HG03064 (cell line): ENCODE data around the gene CWF19L1.
"Not testable (repeated sequence)": the region's sequence is repeated elsewhere in the genome, so short reads cannot be mapped to it uniquely, and the experiment has no call there.

Source experiments
- ATAC-seq: cut with Tn5 transposase; IDR thresholded peaks from one replicate; pipeline ENCODE4 v1.9.1; 2021; ENCODE audit warnings: low read depth; ENCODE audit not compliant: unreplicated experiment

CWF19L1 gene

GRCh38 chr10:100267239-100268104 lies at the start of gene CWF19L1:
CWF19L1 (minus strand) TSS chr10:100267638; CDS start chr10:100267593, 45 bp downstream.
- ATAC-seq = no peak

GRCh38 chr10:100315615-100316014 lies 48.2 kb upstream of the CWF19L1 start:
- no peak for ATAC-seq

GRCh38 chr10:100311298-100311697 lies 43.9 kb upstream of the CWF19L1 start:
- no peak for ATAC-seq

GRCh38 chr10:100307684-100308083 lies 40.2 kb upstream of the CWF19L1 start:
- ATAC-seq = no peak

GRCh38 chr10:100306861-100307260 lies 39.4 kb upstream of the CWF19L1 start:
- no peak for ATAC-seq

GRCh38 chr10:100304414-100304813 lies 37.0 kb upstream of the CWF19L1 start:
- no peak for ATAC-seq

GRCh38 chr10:100303724-100304319 lies 36.4 kb upstream of the CWF19L1 start:
- ATAC-seq = no peak

GRCh38 chr10:100301123-100301522 lies 33.7 kb upstream of the CWF19L1 start:
- not testable (repeated sequence) for ATAC-seq

- no peak for ATAC-seq
These were observed 29.8 kb upstream of the CWF19L1 start for GRCh38 chr10:100297242-100297641.

GRCh38 chr10:100293066-100293465 lies 25.6 kb upstream of the CWF19L1 start:
- no peak for ATAC-seq

- ATAC-seq = not testable (repeated sequence)
These were observed 24.9 kb upstream of the CWF19L1 start for GRCh38 chr10:100292300-100292699.

- no peak for ATAC-seq
These were observed 23.9 kb upstream of the CWF19L1 start for GRCh38 chr10:100291356-100291755.

- no peak for ATAC-seq
These were observed 22.2 kb upstream of the CWF19L1 start for GRCh38 chr10:100289641-100290040.

- no peak for ATAC-seq
These were observed 20.8 kb upstream of the CWF19L1 start for GRCh38 chr10:100288196-100288595.

- no peak for ATAC-seq
These were observed 20.3 kb upstream of the CWF19L1 start for GRCh38 chr10:100287756-100288155.

GRCh38 chr10:100286051-100287033 lies 18.9 kb upstream of the CWF19L1 start, which contains the start of gene BLOC1S2:
BLOC1S2 (minus strand) TSS chr10:100286680; CDS start chr10:100286659, 21 bp downstream.
- ATAC-seq = peak; percentile 82

GRCh38 chr10:100285326-100285725 lies 17.9 kb upstream of the CWF19L1 start:
- ATAC-seq = not testable (repeated sequence)

- ATAC-seq = no peak
These were observed 15.5 kb upstream of the CWF19L1 start for GRCh38 chr10:100282907-100283306.

- ATAC-seq = not testable (repeated sequence)
These were observed 9.5 kb upstream of the CWF19L1 start for GRCh38 chr10:100276971-100277370.

GRCh38 chr10:100265821-100266485 lies 1.5 kb downstream of the CWF19L1 start:
- ATAC-seq = no peak
